ENCODE measurements around the gene RUFY1. TPM values are rescaled to one million over a fixed set of nuclear protein-coding genes. Genes with fewer than 3 reads are reported as not detected.
"Not testable (repeated sequence)": the region's sequence is repeated elsewhere in the genome, so short reads cannot be mapped to it uniquely, and the experiment has no call there.

RUFY1 gene
- polyA plus RNA-seq, 1 donor from 2014 or later, result 31.3 TPM

DNA sequence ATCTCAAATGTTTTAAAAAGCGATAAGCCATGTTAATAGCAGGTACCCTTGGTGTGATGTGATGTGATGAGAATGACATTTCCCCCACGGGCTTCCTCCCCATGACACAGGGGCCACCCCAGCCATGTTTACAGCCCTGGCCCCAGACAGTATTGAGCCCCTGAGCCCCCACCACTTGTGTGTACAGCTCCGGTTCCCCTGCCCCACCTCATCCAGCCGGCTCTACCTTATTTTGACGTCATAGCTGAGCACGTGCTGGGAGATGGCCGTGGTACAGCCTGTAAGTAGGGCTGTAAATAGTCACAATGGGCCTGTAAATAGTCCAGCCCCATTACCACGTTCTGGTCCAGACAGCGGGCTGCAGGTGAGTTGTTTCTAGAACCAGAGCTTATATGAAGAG, 98.1 kb downstream of the RUFY1 start:
- H3F3A ChIP-seq (ENCODE audit: insufficient read depth, low read length, poor library complexity, severe bottlenecking), result no peaks in the 10 kb centered on the region
- H3K9me2 ChIP-seq (ENCODE audit: insufficient read depth, low read length), result no peaks in the 10 kb centered on the region
- H2AFZ ChIP-seq (ENCODE audit: low read depth, low read length), result no peak overlapping the region
- H3K4me2 ChIP-seq (ENCODE audit: low read length), result no peak overlapping the region
- H3K9ac ChIP-seq (ENCODE audit: low read length), result no peak overlapping the region
- H3K4me3 ChIP-seq (ENCODE audit: low read length), result no peak overlapping the region
- H3K9me3 ChIP-seq (ENCODE audit: low read length), result no peaks in the 10 kb centered on the region
- no peaks in the 10 kb centered on the region for H3K27me3 ChIP-seq (ENCODE audit: insufficient read depth, low read depth, low read length)
- no peaks in the 10 kb centered on the region for H3K79me2 ChIP-seq (replicated peaks; ENCODE audit: insufficient read depth, low read length)
- no peaks in the 10 kb centered on the region for H3K36me3 ChIP-seq (ENCODE audit: insufficient read depth, low read length)
- H3K27ac ChIP-seq (ENCODE audit: low read length), result no peak overlapping the region
- H4K20me1 ChIP-seq (ENCODE audit: insufficient read depth), result no peaks in the 10 kb centered on the region
- TF ChIP-seq EP300 (conservative IDR thresholded peaks at IDR 0.05; ENCODE audit: poor library complexity, severe bottlenecking) (no peak), RAD21 (conservative IDR thresholded peaks at IDR 0.05) (no peak)
- TF ChIP-seq, protein P1, sequence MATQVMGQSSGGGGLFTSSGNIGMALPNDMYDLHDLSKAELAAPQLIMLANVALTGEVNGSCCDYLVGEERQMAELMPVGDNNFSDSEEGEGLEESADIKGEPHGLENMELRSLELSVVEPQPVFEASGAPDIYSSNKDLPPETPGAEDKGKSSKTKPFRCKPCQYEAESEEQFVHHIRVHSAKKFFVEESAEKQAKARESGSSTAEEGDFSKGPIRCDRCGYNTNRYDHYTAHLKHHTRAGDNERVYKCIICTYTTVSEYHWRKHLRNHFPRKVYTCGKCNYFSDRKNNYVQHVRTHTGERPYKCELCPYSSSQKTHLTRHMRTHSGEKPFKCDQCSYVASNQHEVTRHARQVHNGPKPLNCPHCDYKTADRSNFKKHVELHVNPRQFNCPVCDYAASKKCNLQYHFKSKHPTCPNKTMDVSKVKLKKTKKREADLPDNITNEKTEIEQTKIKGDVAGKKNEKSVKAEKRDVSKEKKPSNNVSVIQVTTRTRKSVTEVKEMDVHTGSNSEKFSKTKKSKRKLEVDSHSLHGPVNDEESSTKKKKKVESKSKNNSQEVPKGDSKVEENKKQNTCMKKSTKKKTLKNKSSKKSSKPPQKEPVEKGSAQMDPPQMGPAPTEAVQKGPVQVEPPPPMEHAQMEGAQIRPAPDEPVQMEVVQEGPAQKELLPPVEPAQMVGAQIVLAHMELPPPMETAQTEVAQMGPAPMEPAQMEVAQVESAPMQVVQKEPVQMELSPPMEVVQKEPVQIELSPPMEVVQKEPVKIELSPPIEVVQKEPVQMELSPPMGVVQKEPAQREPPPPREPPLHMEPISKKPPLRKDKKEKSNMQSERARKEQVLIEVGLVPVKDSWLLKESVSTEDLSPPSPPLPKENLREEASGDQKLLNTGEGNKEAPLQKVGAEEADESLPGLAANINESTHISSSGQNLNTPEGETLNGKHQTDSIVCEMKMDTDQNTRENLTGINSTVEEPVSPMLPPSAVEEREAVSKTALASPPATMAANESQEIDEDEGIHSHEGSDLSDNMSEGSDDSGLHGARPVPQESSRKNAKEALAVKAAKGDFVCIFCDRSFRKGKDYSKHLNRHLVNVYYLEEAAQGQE (IDR thresholded peaks at IDR 0.05; ENCODE audit: borderline replicate concordance), result no peak

DNA sequence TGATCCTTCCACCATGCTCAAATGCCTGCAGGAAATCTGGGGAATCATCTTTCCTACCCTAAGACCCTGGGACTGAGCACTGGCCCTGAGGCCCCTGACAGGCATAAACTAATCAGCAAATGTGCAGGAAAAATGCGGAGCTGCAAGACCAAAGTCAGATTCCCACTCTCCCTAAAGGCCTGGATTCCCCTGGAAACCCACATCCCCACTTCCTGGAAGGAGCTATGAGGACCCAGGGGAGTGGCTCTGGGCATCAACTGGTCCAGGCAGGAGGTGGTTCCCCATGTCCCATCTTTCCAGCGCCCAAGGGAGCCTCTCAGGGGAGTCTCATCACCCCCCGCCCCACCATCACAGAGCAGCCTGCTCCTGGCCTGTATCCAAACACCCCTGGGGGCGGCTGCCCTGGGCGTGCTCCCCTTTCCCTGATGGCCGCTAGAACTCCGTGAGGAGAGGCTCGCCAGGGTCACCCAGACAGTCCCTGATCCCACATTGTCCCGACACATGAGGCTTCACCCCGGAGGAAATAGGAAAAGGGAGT, 98.9 kb downstream of the RUFY1 start:
- H3K9me2 ChIP-seq (ENCODE audit: insufficient read depth, low read length); H4K20me1 ChIP-seq (ENCODE audit: insufficient read depth); H3K9me3 ChIP-seq (ENCODE audit: low read length); H3K79me2 ChIP-seq (replicated peaks; ENCODE audit: insufficient read depth, low read length); H3F3A ChIP-seq (ENCODE audit: insufficient read depth, low read length, poor library complexity, severe bottlenecking); H3K4me3 ChIP-seq (ENCODE audit: low read length); H3K9ac ChIP-seq (ENCODE audit: low read length); H3K27me3 ChIP-seq (ENCODE audit: insufficient read depth, low read depth, low read length); H3K27ac ChIP-seq (ENCODE audit: low read length); H2AFZ ChIP-seq (ENCODE audit: low read depth, low read length); H3K4me2 ChIP-seq (ENCODE audit: low read length); H3K36me3 ChIP-seq (ENCODE audit: insufficient read depth, low read length): not testable (repeated sequence)

DNA sequence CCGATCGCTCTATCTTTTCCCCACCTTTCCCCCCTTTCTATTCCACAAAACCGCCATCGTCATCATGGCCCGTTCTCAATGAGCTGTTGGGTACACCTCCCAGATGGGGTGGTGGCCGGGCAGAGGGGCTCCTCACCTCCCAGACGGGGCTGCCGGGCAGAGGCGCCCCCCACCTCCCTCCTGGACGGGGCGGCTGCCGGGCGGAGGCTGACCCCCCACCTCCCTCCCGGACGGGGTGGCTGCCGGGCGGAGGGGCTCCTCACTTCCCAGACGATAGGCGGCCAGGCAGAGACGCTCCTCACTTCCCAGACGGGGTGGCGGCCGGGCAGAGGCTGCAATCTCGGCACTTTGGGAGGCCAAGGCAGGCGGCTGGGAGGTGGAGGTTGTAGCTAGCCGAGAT, 99.9 kb downstream of the RUFY1 start:
- not testable (repeated sequence) for H4K20me1 ChIP-seq (ENCODE audit: insufficient read depth); H3K36me3 ChIP-seq (ENCODE audit: insufficient read depth, low read length); H3K27me3 ChIP-seq (ENCODE audit: insufficient read depth, low read depth, low read length); H2AFZ ChIP-seq (ENCODE audit: low read depth, low read length); H3F3A ChIP-seq (ENCODE audit: insufficient read depth, low read length, poor library complexity, severe bottlenecking); H3K9ac ChIP-seq (ENCODE audit: low read length); H3K79me2 ChIP-seq (replicated peaks; ENCODE audit: insufficient read depth, low read length); H3K4me2 ChIP-seq (ENCODE audit: low read length); H3K9me3 ChIP-seq (ENCODE audit: low read length); H3K4me3 ChIP-seq (ENCODE audit: low read length); H3K9me2 ChIP-seq (ENCODE audit: insufficient read depth, low read length); H3K27ac ChIP-seq (ENCODE audit: low read length)

DNA sequence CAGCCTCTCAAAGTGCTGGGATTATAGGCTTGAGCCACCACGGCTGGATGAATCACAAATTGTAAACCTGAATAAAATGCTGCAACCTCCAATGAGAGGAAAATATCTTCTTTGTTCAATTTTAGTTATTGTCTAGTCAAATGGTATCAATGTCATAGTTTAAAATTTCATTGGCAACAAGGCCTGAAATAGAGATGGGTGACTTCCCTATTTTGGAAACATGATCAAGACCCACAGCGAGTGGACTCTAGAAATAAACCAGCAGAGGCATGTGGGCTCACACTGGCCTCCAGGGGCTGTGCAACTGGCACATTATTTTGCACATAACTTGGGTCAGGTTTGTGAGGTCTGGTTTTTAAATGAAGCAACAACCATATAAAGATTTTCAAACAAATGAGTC, 102.8 kb downstream of the RUFY1 start:
- H3K79me2 ChIP-seq (replicated peaks; ENCODE audit: insufficient read depth, low read length); H3K27ac ChIP-seq (ENCODE audit: low read length); H4K20me1 ChIP-seq (ENCODE audit: insufficient read depth); H3K4me2 ChIP-seq (ENCODE audit: low read length); H3K36me3 ChIP-seq (ENCODE audit: insufficient read depth, low read length); H3F3A ChIP-seq (ENCODE audit: insufficient read depth, low read length, poor library complexity, severe bottlenecking); H3K27me3 ChIP-seq (ENCODE audit: insufficient read depth, low read depth, low read length); H3K9me2 ChIP-seq (ENCODE audit: insufficient read depth, low read length); H3K9ac ChIP-seq (ENCODE audit: low read length); H3K4me3 ChIP-seq (ENCODE audit: low read length); H3K9me3 ChIP-seq (ENCODE audit: low read length); H2AFZ ChIP-seq (ENCODE audit: low read depth, low read length): not testable (repeated sequence)

DNA sequence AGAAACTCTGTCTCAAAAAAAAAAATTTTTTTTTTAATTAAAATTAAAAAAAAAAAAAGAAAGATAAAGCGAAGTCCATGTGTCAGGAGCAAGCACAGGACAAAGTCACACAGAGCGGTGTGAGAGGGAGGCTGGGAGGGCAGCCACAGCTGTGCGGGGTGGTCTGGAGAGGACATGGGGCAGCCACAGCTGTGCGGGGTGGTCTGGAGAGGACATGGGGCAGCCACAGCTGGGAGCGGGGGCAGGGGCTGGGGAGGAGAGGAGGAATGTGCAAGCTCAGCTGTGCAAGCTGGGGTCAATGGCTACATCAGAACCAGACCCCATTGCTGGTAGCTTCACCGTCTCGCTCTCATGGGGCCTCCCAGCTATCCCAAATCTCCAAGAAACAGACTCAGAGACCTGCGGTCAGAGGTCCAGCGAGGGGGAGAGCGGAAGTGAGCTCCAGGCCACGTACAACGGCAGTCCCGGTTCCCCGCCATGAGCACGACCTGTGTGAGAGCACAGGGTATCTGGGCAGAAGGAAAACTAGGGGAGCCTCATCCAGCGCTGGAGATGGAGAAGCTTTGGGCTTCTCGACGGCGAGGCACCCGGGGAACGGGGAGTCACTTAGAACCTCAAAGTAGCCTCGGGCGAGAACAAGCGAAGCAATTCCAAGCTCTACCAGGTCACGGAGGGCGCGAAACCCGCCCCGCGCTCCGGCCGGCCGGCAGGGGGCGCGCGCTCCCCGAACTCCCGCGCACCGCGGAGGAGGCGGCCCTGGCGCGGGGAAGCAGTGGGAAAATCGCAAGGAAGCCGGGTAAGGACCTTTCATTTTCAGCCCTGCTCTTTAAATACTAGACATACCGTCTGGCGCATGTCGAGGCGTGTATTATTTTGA, 107.2 kb downstream of the RUFY1 start:
- not testable (repeated sequence) for H3F3A ChIP-seq (ENCODE audit: insufficient read depth, low read length, poor library complexity, severe bottlenecking); H3K4me2 ChIP-seq (ENCODE audit: low read length); H3K4me3 ChIP-seq (ENCODE audit: low read length); H3K9me3 ChIP-seq (ENCODE audit: low read length); H3K36me3 ChIP-seq (ENCODE audit: insufficient read depth, low read length); H2AFZ ChIP-seq (ENCODE audit: low read depth, low read length); H3K9ac ChIP-seq (ENCODE audit: low read length); H3K27me3 ChIP-seq (ENCODE audit: insufficient read depth, low read depth, low read length); H3K27ac ChIP-seq (ENCODE audit: low read length); H3K9me2 ChIP-seq (ENCODE audit: insufficient read depth, low read length); H3K79me2 ChIP-seq (replicated peaks; ENCODE audit: insufficient read depth, low read length); H4K20me1 ChIP-seq (ENCODE audit: insufficient read depth)

All from neural cell (in vitro differentiated cells).